ENCODE data around the gene PON3. TPM values are rescaled to one million over a fixed set of nuclear protein-coding genes. Genes with fewer than 3 reads are reported as not detected.
A peak's percentile ranks its signal among the peaks of the same experiment; 100 is the strongest.

The PON3 gene
- total and polyA plus RNA-seq, 2 of the 13 experiments (the other 11 are each of a cell fraction or from before 2014, with no cell fraction given), result 23.6 to 37.8 TPM

GRCh38 chr7:95396136-95397032 is at the start of gene PON3 (continued):
- TF ChIP-seq TFAP4 (IDR thresholded peaks at IDR 0.05; ENCODE audit: borderline replicate concordance, low read depth) (peak; percentile 33; the same call in 1 of the 2 replicates), MED1 (CRISPR knock-in tag; IDR thresholded peaks at IDR 0.05) (peak; percentile 60), SAP130 (CRISPR knock-in tag; IDR thresholded peaks at IDR 0.05; ENCODE audit: low read depth) (peak; percentile 74), ZNF333 (CRISPR knock-in tag; IDR thresholded peaks at IDR 0.05; ENCODE audit: borderline replicate concordance) (peak; percentile 93; the same call in 1 of the 2 replicates), EED (CRISPR knock-in tag; IDR thresholded peaks at IDR 0.05) (0 out of 2 replicates have a peak, but pooled peaks have one; percentile 17), DRAP1 (CRISPR knock-in tag; IDR thresholded peaks at IDR 0.05) (peak; percentile 57; the same call in 1 of the 2 replicates), NR2F1 (CRISPR knock-in tag; IDR thresholded peaks at IDR 0.05) (peak in 1 of 2 experiments; percentile 52; a peak in 1 of 4 replicates), ZNF615 (CRISPR knock-in tag; IDR thresholded peaks at IDR 0.05; ENCODE audit: borderline replicate concordance) (no peak), ZNF10 (CRISPR knock-in tag; IDR thresholded peaks at IDR 0.05; ENCODE audit: borderline replicate concordance, low read depth) (no peak), PRDM10 (CRISPR knock-in tag; IDR thresholded peaks at IDR 0.05; ENCODE audit: low read depth) (peak; percentile 21; the same call in 1 of the 2 replicates), ZNF207 (IDR thresholded peaks at IDR 0.05; ENCODE audit: borderline replicate concordance) (no peak), ZNF317 (CRISPR knock-in tag; IDR thresholded peaks at IDR 0.05) (0 out of 2 replicates have a peak, but pooled peaks have one; percentile 69), GMEB1 (CRISPR knock-in tag; IDR thresholded peaks at IDR 0.05; ENCODE audit: borderline replicate concordance) (peak; percentile 69; the same call in 1 of the 2 replicates), ZNF598 (CRISPR knock-in tag; IDR thresholded peaks at IDR 0.05; ENCODE audit: borderline replicate concordance) (0 out of 2 replicates have a peak, but pooled peaks have one; percentile 54), KMT2A (CRISPR knock-in tag; IDR thresholded peaks at IDR 0.05) (peak; percentile 70; the same call in 1 of the 2 replicates), PTBP1 (IDR thresholded peaks at IDR 0.05; ENCODE audit: low read depth, low read length, poor library complexity, severe bottlenecking) (no peak), SP4 (CRISPR knock-in tag; IDR thresholded peaks at IDR 0.05) (no peak), MEIS2 (CRISPR knock-in tag; IDR thresholded peaks at IDR 0.05) (peak; percentile 86; the same call in 1 of the 2 replicates), BRCA1 (CRISPR knock-in tag; IDR thresholded peaks at IDR 0.05) (peak; percentile 44; the same call in 1 of the 2 replicates), PLSCR1 (CRISPR knock-in tag; IDR thresholded peaks at IDR 0.05; ENCODE audit: borderline replicate concordance) (no peak)

Data from HepG2 (cell line).